Hepatic stellate cell (primary cell): ENCODE measurements around the gene HNF4A.
A peak's percentile ranks its signal among the peaks of the same experiment; 100 is the strongest.
"Not testable (repeated sequence)": the region's sequence is repeated elsewhere in the genome, so short reads cannot be mapped to it uniquely, and the experiment has no call there.

ENCODE experiments used
- DNase-seq: peaks from one replicate; pipeline ENCODE4 v3.0.0; 2011; ENCODE audit warnings: low spot score

HNF4A gene

DNA sequence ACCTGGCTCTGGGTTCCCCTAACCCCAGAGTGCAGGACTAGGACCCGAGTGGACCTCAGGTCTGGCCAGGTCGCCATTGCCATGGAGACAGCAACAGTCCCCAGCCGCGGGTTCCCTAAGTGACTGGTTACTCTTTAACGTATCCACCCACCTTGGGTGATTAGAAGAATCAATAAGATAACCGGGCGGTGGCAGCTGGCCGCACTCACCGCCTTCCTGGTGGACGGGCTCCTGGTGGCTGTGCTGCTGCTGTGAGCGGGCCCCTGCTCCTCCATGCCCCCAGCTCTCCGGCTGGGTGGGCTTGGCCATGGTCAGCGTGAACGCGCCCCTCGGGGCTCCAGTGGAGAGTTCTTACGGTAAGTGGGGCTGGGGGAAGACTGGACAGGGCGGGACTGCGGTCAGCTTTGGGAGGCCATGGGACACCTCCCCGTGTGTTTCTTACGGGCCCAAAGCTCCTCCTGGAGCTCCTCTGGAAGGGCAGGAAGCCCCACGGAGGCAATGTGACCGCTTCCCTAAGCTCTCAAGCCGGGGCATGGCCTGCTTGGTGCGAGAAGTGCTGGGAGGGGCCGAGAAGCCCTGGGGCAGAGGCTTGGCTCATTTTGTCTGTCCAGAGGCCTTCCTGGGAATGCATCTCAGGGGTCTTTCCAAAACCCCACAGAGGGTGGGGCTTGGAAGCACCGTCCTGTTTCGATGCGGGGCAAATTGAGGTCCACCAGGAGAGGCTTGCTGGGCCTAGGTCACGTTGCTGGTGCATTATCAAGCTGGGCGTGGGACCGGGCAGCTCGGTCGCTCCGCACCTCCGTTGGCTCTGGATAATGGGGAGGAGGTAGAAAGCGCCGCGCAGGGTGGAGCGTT lies at the start of gene HNF4A:
HNF4A (plus strand) TSS at position 202 of the 855 bp plus-strand sequence; CDS start at position 308, 106 bp downstream.
- DNase-seq, result no peak

- no peak for DNase-seq
These were observed 48.6 kb upstream of the HNF4A start for GRCh38 chr20:44306927-44307326.

DNA sequence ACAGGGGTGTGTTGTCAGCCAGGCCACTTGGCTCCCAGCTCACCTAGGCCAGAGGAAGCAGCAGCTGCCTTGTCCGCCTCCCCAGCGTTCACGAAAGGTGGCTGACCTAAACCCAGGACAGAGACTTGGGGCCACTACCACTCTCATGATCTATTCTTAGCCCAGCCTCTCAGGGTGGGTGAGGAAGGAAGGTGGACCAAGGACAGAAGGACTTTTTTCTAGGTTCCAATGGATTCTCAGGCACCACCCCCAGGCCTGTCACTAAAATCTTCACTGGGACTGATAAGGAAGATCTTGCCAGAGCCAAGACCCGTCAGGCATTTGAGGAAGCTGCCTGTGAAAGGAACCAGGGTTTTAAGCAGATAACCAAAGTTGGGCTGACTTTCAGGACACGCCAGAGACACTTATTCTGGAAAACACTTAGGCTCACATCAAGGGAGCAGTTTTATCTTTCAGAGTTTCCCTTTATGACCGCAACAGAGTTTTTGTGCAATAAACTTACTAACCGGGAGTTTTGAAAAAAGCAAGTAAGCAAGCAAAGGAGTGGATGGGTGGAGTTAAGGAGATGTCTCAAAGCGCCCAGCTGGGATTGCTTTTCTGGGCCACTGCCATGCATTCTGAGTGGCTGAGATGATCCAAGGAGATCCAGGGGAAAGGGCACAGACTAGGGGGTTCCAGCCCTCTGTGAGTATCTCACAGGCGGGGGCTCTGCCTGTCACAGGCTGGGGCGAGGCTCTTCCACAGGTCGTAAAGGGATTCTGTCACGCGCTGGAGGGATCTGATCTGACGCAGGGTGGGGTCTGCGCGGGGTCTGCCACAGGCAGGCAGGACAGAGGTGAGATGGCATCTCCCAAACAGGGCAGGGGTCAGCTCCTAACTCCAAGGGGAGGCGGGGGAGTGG lies 45.5 kb upstream of the HNF4A start:
- peak; percentile 71 for DNase-seq

DNA sequence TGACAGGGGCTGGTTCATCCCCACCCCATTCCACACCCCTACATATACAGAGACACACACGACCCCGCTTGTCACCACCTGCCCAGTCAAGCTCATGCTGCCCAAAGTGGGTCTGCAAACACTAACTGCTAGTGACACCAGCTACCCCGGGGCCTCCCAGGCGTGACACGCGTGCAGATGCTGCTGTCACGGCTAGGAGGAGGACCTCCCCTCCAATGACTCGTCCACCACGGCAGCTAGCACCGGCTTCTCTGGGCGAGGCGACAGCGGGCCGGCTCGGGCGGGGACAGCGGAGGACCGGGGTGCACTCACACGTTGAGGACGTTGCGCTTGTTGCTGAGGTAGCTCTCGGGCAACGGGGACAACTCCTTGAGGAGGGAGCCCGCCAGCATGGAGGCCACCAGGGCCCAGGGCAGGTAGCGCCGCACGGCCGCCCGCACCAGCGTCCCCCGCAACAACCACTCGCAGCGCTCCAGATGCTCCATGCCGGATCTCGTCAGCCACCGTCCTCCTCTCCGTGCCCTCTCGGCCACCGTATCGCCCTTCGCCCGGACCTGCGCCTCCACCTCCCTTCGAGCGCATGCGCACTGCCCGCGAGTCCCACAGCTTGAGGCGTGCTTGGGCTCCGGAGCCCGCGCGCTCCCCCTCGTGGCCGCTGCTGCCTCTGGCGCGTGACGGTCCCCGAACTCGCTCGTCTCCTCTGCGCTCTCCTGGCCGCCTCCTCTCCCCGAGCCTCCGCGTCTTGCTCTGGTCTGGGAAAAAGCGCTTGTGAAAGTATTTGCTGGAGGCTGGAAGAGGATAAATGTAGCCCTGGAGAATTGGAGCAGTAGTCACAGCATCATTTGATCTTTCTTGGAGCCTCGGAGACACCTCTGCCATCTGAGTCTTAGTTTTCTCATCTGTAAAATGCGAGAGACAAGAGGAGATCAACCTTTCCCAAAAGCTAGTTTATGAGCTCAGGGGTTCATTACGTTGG lies 44.5 kb upstream of the HNF4A start, which contains the start of gene FITM2:
FITM2 (minus strand) TSS at position 539 of the 976 bp plus-strand sequence; CDS start at position 485, 54 bp downstream.
- DNase-seq, result peak; percentile 99

DNA sequence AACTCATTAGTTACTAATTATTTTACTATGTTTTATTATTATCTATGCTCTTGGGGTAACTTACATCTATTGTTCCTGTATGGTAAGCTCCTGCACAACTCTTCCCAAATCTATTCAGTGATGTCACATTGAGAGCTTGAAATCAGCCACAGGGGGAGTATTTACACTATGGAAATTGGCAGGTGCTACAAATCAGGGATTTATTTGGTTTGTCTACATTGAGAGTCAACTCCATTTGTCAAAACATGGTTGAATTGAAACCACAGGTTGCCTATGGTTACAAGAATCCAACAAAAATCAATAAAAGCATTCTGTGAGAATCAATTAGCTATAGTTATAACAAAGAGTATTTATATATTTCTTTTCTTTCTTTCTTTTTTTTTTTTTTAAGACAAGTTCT lies 40.6 kb upstream of the HNF4A start:
- no peak for DNase-seq

GRCh38 chr20:44319839-44320422 lies 35.6 kb upstream of the HNF4A start:
- no peak for DNase-seq

- DNase-seq, result no peak
These were observed 31.2 kb upstream of the HNF4A start for GRCh38 chr20:44324343-44324742.

GRCh38 chr20:44326391-44327159 lies 28.9 kb upstream of the HNF4A start:
- DNase-seq, result no peak

DNA sequence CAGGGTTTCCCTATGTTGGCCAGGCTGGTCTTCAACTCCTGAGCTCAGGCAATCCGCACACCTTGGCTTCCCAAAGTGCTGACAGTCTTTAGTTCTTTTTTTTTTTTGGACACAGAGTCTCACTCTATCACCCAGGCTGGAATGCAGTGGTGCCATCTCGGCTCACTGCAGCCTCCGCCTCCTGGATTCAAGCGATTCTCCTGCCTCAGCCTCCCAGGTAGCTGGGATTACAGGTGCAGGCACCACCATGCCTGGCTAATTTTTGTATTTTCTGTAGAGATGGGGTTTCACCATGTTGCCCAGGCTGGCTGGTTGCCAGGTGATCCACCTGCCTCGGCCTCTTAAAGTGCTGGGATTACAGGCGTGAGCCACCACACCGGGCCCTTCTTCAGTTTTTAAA lies 27.8 kb upstream of the HNF4A start:
- not testable (repeated sequence) for DNase-seq

DNA sequence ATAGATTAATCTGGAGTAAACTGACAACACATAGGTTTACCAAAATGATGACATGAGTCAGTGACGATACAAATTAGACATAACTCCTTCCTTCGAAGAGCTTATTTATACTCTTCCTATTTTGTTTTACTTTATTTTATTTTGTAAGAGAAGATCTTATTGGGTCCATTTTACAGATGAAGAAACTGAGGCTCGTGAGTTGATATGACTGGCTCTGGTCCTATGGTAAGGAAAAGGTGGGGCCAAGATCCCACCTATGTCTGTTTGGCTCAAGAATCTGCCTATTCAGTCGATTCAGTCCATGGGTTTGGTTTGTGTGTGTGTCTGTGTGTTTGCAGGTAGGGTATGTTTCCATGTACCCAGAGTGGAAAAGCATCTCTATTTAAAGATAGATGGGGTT lies 27.1 kb upstream of the HNF4A start:
- DNase-seq, result no peak

DNA sequence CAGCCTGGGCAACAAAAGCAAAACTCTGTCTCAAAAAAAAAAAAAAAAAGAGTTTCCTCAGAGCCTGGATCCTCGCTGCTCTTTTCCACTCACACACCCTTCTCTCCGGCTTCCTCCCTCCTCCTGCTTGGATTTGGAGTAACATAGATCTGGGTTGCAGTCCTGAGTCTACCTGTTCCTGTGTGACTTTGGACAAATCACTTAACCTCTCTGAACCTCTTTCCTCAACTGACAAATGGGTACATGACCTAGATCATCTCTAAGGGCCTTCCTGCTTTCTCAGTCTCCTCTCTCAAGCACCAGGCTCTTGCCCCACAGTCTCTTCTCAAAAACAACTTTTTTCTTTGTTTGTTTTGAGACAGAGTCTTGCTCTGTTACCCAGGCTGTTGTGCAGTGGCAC lies 24.3 kb upstream of the HNF4A start:
- no peak for DNase-seq

DNA sequence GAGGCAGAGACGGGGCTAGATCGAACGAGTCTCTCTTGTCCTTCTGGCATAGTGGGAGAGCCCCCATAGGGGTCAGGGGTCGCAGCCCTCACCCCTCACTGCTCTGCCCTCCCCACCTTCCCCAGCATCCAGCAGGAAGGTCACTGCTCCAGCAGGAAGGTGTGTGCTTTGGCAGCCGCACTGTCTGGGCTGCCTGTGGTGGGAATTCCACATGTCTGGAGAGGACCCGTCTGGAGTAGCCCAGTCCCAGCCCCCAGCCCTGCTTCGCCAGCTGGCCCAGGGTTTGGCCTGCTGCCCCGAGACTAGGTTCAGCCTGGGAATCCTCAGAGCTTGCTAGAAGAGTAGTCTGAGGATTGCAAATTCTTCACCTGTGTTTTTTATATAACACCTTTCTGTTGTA lies 21.2 kb upstream of the HNF4A start:
- no peak for DNase-seq

DNA sequence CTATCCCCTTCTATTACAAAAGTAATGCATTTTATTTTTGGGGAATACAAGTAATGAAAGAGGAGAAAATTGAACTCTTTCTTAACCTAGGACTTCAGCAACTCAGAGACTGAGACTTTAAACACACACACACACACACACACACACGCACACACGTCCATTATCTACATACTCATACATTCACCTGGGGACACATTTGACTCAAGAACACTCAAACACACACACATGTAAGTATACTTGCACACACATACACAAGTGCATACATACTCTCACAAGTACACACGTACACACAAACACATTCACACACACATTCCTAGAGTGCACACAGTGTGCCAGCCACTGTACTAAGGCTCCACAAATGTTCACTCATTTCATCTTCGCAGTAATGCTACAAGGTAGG lies 20.8 kb upstream of the HNF4A start:
- DNase-seq, result no peak

- no peak for DNase-seq
These were observed 19.8 kb upstream of the HNF4A start for GRCh38 chr20:44335675-44336074.

- DNase-seq, result no peak
These were observed 19.4 kb upstream of the HNF4A start for GRCh38 chr20:44336086-44336485.

DNA sequence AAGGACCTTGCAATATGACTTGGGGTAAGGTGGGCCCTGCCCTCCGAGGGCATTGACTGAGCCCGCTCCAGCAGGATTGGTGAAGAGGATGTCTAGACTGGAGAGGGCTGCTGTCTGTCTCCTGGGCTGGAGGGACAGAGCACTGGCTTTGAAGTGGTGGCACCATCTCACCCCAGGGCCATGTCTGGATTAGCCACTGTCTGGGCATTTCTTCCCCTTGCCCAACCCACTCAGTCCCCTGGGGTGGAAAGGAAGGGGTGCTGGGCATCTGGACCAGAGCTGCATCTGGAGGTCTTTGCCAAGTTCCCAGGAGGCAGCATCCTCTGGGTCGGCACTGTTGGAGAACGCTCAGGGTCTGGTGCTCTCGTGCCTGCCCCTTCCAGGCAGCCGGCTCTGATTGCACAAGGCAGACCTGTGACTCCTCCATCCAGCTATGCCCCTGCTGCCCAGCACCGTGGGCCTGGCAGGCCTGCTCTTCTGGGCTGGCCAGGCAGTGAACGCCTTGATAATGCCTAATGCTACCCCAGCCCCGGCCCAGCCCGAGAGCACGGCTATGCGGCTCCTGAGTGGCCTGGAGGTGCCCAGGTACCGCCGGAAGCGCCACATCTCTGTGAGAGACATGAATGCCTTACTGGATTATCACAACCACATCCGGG lies 18.6 kb upstream of the HNF4A start, which contains the start of gene R3HDML:
R3HDML (plus strand) TSS at position 319 of the 656 bp plus-strand sequence; CDS start at position 434, 115 bp downstream.
- no peak for DNase-seq

- DNase-seq, result peak; percentile 24
These were observed 13.3 kb upstream of the HNF4A start for GRCh38 chr20:44342248-44342647.

DNA sequence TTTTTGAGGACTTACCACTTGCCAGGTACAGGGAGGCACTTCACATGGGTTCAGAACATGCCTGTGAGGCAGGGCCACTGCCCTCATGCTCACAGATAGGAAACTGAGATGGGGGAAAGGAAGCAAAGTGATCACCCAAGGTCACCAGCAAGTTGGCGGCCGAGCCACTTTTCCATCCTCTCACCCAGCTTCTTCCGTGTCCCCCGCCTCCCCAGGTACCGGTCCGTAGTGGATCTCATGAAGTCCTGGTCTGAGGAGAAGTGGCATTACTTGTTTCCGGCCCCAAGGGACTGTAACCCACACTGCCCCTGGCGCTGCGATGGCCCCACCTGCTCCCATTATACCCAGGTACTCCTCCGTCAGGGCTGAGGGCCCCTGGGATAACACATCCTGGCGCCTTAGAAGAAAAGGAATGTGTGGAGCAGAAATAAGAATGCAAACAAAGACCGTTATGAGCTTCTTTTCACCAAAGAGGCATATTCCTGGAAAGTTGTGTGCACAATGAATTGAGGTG lies 12.3 kb upstream of the HNF4A start:
- DNase-seq, result no peak

- no peak for DNase-seq
These were observed 10.8 kb upstream of the HNF4A start for GRCh38 chr20:44344723-44345122.

GRCh38 chr20:44345147-44345546 lies 10.4 kb upstream of the HNF4A start:
- no peak for DNase-seq
